Neural cell (in vitro differentiated cells): ENCODE measurements around the gene BNIP3.

Experiments
- CTCF ChIP-seq: fragments of 450-650 bp; IDR thresholded peaks from 2 replicates; pipeline ENCODE4 v1.5.1; 2014; ENCODE audit warnings: antibody characterized with exemption, mild to moderate bottlenecking, moderate library complexity; ENCODE audit not compliant: poor library complexity, severe bottlenecking
- EP300 ChIP-seq: fragments of 450-650 bp; conservative IDR thresholded peaks from 2 replicates; pipeline ENCODE4 v1.6.1; 2014; ENCODE audit warnings: antibody characterized with exemption, mild to moderate bottlenecking, moderate library complexity; ENCODE audit not compliant: poor library complexity, severe bottlenecking
- EZH2 ChIP-seq: fragments of 200-600, 300-800 bp; shearing (Covaris generic), sonication (generic); IDR thresholded peaks from 2 replicates; pipeline ENCODE4 v1.6.1; 2014; ENCODE audit warnings: antibody characterized with exemption, low read length, borderline replicate concordance, mild to moderate bottlenecking; ENCODE audit not compliant: insufficient read depth, poor library complexity, severe bottlenecking
- POLR2AphosphoS5 ChIP-seq: IDR thresholded peaks from 2 replicates; pipeline ENCODE4 v1.6.1; 2012
- SMC3 ChIP-seq: fragments of 450-650 bp; conservative IDR thresholded peaks from 2 replicates; pipeline ENCODE4 v1.6.1; 2014; ENCODE audit warnings: antibody characterized with exemption, mild to moderate bottlenecking, moderate library complexity; ENCODE audit not compliant: poor library complexity
- TAF1 ChIP-seq: IDR thresholded peaks from 2 replicates; pipeline ENCODE4 v1.6.1; 2012; ENCODE audit warnings: low read depth

- TF ChIP-seq POLR2AphosphoS5 = no peak
- TF ChIP-seq EP300 = no peak
- TF ChIP-seq TAF1 = no peak
- no peak for TF ChIP-seq SMC3
- no peak for TF ChIP-seq EZH2
- TF ChIP-seq CTCF = no peak
Measured at GRCh38 chr10:132007681-132008080, 26.0 kb upstream of the BNIP3 start.
